Activated CD4-positive, alpha-beta T cell treated with anti-CD3 and anti-CD28 coated beads, Interleukin-2, amount 10 ng/mL, durations not matched to agents 24 days and 14 days (primary cell): ENCODE results near the gene MNT. TPM values are rescaled to one million over a fixed set of nuclear protein-coding genes. Genes with fewer than 3 reads are reported as not detected.

Source experiments
- DNase-seq: peaks from one replicate; pipeline ENCODE4 v3.0.0; 2022
- H3K27ac Mint-ChIP-seq: one replicate; pipeline ENCODE4 v1.8.0; 2022; ENCODE audit warnings: mild to moderate bottlenecking, mixed read lengths
- H3K27me3 Mint-ChIP-seq: one replicate; pipeline ENCODE4 v1.8.0; 2022; ENCODE audit warnings: mixed read lengths
- H3K36me3 Mint-ChIP-seq: one replicate; pipeline ENCODE4 v1.8.0; 2022; ENCODE audit warnings: low read depth, mild to moderate bottlenecking, mixed read lengths
- H3K4me1 Mint-ChIP-seq: one replicate; pipeline ENCODE4 v1.8.0; 2021; ENCODE audit warnings: mixed read lengths
- H3K4me3 Mint-ChIP-seq: one replicate; pipeline ENCODE4 v1.8.0; 2022; ENCODE audit warnings: mild to moderate bottlenecking, moderate library complexity, mixed read lengths
- H3K9me3 Mint-ChIP-seq: one replicate; pipeline ENCODE4 v1.8.0; 2021; ENCODE audit warnings: mixed read lengths
- intact Hi-C: fragments of 100-400 bp; cut with micrococcal nuclease; formaldehyde crosslinking; loops from one replicate; pipeline ENCODE4 v1.15.1; 2023
- total RNA-seq: library from RNA; stranded (reverse); gene quantifications from 2 replicates; pipeline ENCODE4 v1.2.3, GENCODE V29; 2022

Gene MNT
- total RNA-seq, 1 donor from 2014 or later = 29.1 TPM

DNA sequence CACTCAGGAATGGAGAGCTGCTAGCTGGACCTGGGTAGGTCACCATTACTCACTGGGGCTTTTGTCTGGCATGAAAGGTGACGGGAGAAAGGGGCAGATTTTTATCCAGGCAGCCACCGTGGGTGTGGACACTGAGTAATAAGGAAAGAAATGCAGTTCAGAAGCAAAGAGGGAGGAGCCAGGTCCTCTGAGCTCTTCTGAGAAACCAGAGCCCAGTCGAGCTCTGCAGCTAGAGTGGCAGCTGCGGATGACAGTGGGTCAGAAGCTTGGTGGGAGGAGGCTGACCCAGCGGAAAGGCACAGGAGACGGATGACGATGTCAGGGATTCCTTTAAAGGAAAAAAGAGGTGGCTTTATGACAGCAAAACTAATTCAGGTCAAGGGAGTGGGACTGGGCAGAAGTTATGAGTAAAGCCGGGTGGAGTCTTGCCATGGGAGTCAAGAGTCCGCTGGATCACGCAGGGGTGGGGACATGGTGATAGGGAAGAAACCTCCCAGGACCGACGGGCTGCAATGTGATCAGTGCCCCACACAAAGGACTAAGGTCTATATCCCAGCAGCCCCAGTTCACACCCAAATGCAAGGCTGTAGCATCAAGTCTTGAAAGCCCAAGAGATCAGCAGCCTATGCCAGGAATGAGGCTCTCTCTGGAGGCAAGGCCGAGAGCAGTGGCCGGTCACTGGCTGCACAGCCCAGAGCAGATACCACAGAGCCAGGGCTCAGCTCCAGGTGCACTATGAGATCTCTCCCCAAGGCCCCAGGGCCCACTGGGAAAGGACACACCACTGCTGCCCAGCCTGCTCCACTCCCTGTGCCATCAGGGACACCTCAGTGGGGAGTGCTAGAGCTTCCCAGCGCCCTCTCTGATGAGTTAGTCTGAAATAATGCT lies 6.3 kb upstream of the MNT start:
- Mint-ChIP-seq H3K9me3 (no peaks in the 10 kb centered on the region), H3K4me1 (peaks cover 35% of the 10 kb centered on the region), H3K4me3 (no peak overlapping the region), H3K27me3 (no peaks in the 10 kb centered on the region), H3K36me3 (peaks cover 7% of the 10 kb centered on the region), H3K27ac (peak overlapping the region; percentile 79)
- intact Hi-C loops = no loop called here
- DNase-seq = peak; percentile 64

DNA sequence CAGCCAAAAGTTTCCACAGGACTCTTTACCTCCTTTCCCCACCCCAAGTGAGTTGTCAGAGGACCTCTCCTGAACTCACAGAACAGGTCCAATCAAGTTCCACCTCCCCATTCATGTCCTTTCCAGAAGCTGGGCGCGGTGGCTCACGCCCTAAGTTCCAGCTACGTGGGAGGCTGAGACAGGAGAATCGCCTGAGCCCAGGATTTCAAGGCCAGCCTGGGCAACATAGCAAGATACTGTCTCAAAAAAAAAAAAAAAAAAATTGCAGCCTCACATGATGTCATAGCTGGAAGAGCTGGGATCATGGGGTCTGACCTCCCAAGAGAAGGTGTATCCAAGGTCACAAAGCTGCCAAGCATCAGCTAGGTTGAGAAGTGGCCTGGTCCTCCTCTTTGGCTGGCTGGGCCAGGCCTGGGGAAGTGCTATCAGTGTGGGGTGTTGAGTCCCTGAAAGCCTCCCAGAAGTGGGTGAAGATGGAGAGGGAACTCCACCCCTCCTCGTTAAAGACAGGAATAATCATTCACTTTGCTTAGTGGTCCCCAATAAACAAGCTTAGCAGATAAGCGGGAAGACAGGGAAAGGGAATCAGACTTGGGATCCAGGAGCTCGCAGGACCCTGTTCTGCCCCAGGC lies 5.5 kb upstream of the MNT start:
- peak overlapping the region; percentile 79 for H3K27ac Mint-ChIP-seq
- H3K36me3 Mint-ChIP-seq = peaks cover 7% of the 10 kb centered on the region
- H3K4me1 Mint-ChIP-seq = peaks cover 38% of the 10 kb centered on the region
- no peaks in the 10 kb centered on the region for H3K27me3 Mint-ChIP-seq
- H3K9me3 Mint-ChIP-seq = no peaks in the 10 kb centered on the region
- intact Hi-C loops = no loop called here
- DNase-seq = peak; percentile 52
- H3K4me3 Mint-ChIP-seq = no peak overlapping the region

DNA sequence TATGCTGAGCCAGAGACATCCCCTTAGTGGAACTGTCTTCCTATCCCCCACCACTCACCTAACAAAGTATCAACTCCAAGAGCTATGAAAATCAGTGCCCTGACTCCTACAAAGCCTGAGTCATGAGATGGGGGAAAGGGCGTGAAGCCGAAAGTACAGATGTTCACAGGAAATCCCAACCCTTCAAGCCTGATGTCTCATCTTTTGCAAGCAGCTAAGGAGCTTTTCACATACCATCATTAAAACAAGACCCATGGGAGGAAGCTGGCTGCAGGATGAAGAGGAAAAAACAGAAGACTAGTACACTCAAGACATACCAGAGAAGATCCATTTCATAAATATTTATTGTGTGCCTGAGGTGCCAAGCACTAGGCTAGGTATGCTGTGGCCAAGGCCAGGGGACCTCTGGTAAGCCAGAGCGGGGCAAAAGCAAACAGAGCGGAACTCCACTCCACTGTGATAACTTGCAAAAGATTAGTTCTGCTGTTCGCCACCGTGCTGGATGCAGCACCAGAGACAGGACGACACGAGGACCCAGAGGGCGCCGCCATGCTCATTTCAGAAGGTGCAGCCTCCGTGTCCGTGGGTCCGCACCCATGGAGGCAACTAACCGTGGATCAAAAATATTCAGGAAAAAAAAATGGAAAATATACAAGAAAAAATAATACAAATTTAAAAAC lies 4.5 kb upstream of the MNT start:
- Mint-ChIP-seq H3K27me3 (no peaks in the 10 kb centered on the region), H3K4me3 (peak overlapping the region; percentile 3), H3K27ac (no peak overlapping the region), H3K4me1 (peaks cover 40% of the 10 kb centered on the region), H3K9me3 (no peaks in the 10 kb centered on the region), H3K36me3 (peaks cover 3% of the 10 kb centered on the region)
- intact Hi-C loops = no loop called here
- no peak for DNase-seq

DNA sequence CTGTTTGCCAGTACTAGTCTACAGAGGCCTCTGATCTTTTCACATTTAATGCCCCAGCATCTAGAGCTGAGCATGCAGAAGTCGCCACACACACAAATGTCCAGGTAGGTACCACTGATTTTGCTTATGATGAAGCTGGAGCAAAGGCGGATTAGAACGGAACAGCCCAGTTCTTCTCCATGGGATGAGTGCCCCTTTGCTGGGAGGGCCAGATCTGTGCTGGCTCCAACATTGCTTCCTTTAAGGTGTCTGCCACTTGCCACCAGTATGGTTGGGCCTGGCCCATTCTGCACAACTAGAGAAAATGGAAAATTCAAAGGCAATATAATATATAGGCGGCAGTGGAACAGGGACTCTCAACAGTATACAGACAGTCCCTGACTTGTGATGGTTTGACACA lies 2.2 kb upstream of the MNT start:
- H3K4me3 Mint-ChIP-seq = peak overlapping the region; percentile 82
- peaks cover 8% of the 10 kb centered on the region for H3K36me3 Mint-ChIP-seq
- H3K9me3 Mint-ChIP-seq = no peaks in the 10 kb centered on the region
- peaks cover 50% of the 10 kb centered on the region for H3K4me1 Mint-ChIP-seq
- no peak for DNase-seq
- intact Hi-C loops = loop anchor here (5.0 kb wide), 3 partner anchors 109 to 1964 kb away; partner anchors contain the start of genes METTL16, PAFAH1B1 and UBE2G1
- no peak overlapping the region for H3K27ac Mint-ChIP-seq
- H3K27me3 Mint-ChIP-seq = no peaks in the 10 kb centered on the region

DNA sequence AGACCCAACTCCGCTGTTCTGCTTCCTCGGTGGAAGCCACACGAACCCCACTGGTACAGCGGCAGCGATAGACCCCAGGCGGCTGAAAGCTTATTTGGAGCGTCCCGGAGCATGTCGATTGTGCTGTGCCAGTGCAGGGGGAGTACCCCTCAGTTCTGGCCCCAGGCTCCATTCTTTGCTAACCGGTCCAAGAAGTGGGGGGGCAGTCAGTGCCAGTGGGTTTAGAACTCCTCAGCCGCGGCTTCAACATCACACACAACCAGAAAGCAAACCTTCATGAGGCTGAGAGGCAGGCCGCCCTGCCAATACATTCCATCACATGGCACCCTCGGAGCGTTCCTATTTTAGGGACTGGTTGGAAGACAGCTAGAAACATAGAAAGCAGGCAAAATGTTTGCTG lies 1.7 kb upstream of the MNT start:
- peaks cover 8% of the 10 kb centered on the region for H3K36me3 Mint-ChIP-seq
- H3K4me1 Mint-ChIP-seq = peaks cover 54% of the 10 kb centered on the region
- intact Hi-C loops = loop anchor here (5.0 kb wide), 3 partner anchors 110 to 1965 kb away; partner anchors contain the start of genes METTL16, PAFAH1B1 and UBE2G1
- peak overlapping the region; percentile 82 for H3K4me3 Mint-ChIP-seq
- DNase-seq = no peak
- H3K27ac Mint-ChIP-seq = peak overlapping the region; percentile 65
- no peaks in the 10 kb centered on the region for H3K9me3 Mint-ChIP-seq
- H3K27me3 Mint-ChIP-seq = no peaks in the 10 kb centered on the region

DNA sequence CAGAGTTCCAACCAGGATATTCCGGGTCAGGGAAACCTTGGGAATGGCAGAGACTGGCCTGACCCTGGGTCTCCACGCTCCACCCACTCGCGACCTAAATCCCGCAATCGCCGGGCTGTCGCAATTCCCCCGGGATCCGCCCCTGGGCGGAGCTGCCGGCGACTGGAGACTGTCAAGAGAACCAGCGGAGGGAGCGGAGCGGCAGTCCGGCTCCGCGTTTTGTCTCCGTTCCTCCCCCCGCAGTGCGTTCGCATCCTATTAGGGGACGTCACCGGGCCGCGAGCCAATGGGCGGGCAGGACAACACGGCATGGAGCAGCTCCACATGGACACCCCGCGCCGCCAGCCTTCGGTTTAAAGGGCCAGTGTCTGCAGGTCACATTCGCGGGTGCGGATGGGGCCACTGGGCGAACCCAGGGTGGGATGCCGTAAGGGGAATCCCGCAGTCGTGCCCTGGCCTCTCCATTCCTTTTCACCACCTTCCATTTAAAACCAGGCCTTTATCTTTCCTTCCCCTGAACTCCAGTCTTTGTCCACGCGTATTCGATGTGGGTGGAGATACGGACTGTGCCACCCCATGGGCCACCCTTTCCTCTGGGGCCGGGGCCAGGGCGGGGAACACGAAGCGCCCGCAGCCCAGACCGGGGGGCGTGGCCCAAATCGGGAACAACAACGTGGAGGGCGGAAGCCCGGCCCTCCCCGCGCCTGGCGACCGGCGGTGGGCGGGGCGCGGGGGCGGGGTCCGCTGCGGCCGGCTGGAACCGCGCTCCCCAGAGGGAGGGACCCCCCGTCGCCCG lies 764 bp upstream of the MNT start:
- intact Hi-C loops = loop anchor here (1.0 to 5.0 kb wide), 9 partner anchors 15 to 1966 kb away; partner anchors contain the start of genes CLUH, HIC1, METTL16 and OVCA2
- Mint-ChIP-seq H3K4me1 (peaks cover 54% of the 10 kb centered on the region), H3K4me3 (peak overlapping the region; percentile 99), H3K36me3 (peaks cover 8% of the 10 kb centered on the region), H3K9me3 (no peaks in the 10 kb centered on the region), H3K27me3 (no peaks in the 10 kb centered on the region), H3K27ac (peak overlapping the region; percentile 98)
- DNase-seq = peak; percentile 100

DNA sequence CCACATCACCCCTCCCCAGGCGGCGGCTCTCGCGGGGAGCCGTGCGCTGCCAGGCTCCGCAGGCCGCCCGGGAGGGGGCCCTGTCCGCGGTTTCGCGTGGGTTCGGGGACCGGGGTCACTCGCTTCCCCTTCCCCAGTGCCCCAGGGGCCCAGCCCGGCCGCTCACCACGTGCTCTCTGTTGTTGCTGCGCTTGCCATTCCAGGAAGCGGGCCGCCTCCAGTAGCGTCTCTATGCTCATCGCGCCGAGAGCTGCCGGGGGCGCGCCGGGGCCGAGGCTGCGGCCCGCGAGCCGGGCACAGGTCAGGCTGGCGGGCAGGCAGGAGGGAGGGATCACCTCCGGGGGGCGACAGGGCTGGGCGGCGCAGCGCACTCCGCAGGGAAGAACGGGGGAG lies 390 bp downstream of the MNT start:
- Mint-ChIP-seq H3K4me1 (peaks cover 50% of the 10 kb centered on the region), H3K4me3 (peak overlapping the region; percentile 99), H3K9me3 (no peaks in the 10 kb centered on the region), H3K27me3 (no peaks in the 10 kb centered on the region), H3K27ac (peak overlapping the region; percentile 98), H3K36me3 (peaks cover 9% of the 10 kb centered on the region)
- intact Hi-C loops = loop anchor here (2.0 to 5.0 kb wide), 6 partner anchors 64 to 1967 kb away; partner anchors contain the start of genes HIC1, METTL16, OVCA2 and PAFAH1B1
- peak; percentile 89 for DNase-seq

DNA sequence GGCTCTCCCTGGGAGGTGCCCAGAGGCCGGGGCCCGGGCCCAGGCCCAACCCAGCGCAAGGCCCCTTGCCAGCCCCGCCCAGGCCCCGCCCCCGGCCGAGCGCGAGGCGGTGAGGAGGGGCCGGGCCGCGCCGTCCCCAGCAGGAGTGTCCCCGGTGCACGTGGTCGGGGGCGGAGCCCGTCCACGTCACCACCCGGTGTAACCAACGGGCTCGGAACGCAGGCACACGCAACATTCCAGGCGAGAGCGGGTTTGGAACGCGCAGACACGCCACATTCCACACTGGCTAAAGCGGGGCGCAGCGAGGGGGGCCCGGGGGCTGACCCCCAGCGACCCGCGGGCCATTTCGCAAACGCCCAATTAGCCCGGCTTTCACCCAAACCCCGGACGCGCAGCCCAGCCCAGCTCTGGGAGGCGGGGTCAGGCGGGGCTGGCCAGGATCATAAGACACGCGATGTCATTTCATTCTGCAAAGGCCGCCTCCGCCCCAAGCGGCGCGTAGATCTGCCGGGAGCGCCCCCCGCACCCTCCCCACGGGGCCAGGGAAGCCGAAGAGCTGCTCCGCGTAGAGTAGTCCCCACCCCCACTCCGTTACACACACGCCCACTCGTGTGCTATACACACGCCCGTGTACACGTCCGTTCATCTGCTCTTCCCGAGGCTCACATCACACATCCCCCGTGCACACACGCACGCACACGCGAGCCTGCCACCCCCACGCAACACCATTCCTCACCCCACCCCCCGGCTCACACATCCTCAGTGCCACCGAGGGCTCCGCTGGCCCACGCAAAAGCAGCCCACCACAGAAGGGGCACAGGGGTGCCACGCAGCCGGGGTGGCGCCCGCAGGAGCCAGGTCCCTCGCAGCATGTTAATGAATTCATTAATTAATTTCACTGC lies 1.0 kb downstream of the MNT start:
- H3K36me3 Mint-ChIP-seq = peaks cover 6% of the 10 kb centered on the region
- no peaks in the 10 kb centered on the region for H3K9me3 Mint-ChIP-seq
- peak; percentile 98 for DNase-seq
- intact Hi-C loops = loop anchor here (2.0 to 10.0 kb wide), 7 partner anchors 63 to 1967 kb away; partner anchors contain the start of genes HIC1, METTL16, OVCA2 and PAFAH1B1
- peaks cover 47% of the 10 kb centered on the region for H3K4me1 Mint-ChIP-seq
- H3K27me3 Mint-ChIP-seq = no peaks in the 10 kb centered on the region
- H3K27ac Mint-ChIP-seq = peak overlapping the region; percentile 98
- H3K4me3 Mint-ChIP-seq = peak overlapping the region; percentile 99

DNA sequence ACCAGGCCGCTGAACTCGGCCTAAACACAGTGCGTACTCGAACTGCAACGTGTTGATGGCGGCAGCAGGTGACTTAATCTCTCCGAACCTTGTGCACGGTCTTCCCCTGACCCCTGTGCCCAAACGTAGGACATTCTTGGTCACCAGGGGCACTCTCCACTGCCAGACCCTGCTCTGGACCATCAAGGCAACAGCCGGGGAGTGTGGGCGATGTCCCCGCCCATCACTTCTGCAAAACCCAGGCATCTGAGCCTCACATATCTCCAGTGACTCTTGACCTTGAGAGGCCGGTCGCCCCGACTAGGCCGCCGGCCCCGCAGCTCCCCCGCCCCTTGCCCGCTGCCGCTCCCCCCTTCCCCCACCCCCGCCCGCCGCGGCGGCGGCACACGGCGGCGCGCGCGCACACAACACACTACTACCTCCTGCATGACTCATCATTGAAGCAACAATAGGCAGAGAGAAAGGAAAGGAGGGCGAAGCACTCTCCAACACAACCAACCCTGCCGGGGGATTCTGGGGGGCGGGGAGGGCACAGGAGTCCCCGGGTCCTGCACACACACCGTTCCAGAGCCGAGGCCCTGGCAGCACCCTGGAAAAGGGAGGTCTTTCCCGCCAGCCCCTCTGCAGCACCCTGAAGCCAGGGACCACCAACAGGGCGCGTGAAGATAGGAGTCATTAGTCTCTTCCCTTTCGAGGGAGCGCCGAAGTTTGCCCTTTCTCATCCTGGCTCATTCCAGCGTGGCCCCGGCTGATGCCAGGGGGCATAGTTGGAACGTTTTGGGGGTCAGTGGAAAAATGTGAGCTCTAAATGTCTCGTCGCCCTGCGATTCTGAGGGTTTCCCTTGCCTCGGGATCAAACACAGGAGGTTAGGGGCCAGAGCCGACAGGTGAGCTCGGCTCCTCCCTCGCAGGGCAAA lies 1.9 kb downstream of the MNT start:
- H3K27me3 Mint-ChIP-seq = no peaks in the 10 kb centered on the region
- DNase-seq = peak; percentile 89
- intact Hi-C loops = loop anchor here (10.0 kb wide), 1 partner anchor 684 kb away; the partner anchor contains the start of gene TLCD2
- no peaks in the 10 kb centered on the region for H3K9me3 Mint-ChIP-seq
- H3K4me1 Mint-ChIP-seq = peaks cover 49% of the 10 kb centered on the region
- H3K4me3 Mint-ChIP-seq = peak overlapping the region; percentile 99
- peak overlapping the region; percentile 98 for H3K27ac Mint-ChIP-seq
- H3K36me3 Mint-ChIP-seq = peaks cover 6% of the 10 kb centered on the region

DNA sequence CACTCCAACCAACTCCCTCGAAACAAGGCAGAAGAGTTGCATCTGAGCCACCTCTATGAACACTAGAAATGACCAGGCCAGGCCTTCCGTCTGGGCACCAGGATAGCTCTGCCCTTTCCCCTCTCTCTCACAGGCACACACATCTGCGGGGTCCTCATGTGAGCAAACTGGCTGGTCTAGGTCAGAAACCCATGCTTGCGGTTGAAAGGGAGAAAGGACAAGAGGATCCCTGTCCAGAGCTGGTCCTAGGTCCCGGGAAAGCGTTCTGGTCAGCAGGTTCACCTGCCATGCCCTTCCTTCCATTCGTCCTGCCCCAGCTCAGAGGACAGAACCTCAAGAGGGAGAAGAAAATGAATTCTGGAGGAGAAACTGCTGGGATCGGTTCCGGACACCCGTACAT lies 2.7 kb downstream of the MNT start:
- intact Hi-C loops = loop anchor here (10.0 kb wide), 1 partner anchor 683 kb away; the partner anchor contains the start of gene TLCD2
- Mint-ChIP-seq H3K36me3 (peaks cover 8% of the 10 kb centered on the region), H3K9me3 (no peaks in the 10 kb centered on the region), H3K4me1 (peaks cover 46% of the 10 kb centered on the region), H3K27ac (peak overlapping the region; percentile 80), H3K4me3 (peak overlapping the region; percentile 99), H3K27me3 (no peaks in the 10 kb centered on the region)
- DNase-seq = no peak
